ENCODE data around the gene IBA57.
A peak's percentile ranks its signal among the peaks of the same experiment; 100 is the strongest.
"Not testable (repeated sequence)": the region's sequence is repeated elsewhere in the genome, so short reads cannot be mapped to it uniquely, and the experiment has no call there.

The IBA57 gene

GRCh38 chr1:228174482-228175315 lies 9.1 kb downstream of the IBA57 start:
- peak; percentile 49 for DNase-seq

- peak; percentile 17 for DNase-seq
Observed at GRCh38 chr1:228175316-228176023, 9.9 kb downstream of the IBA57 start.

- DNase-seq, result peak; percentile 13
Observed at GRCh38 chr1:228176024-228176395, 10.4 kb downstream of the IBA57 start.

GRCh38 chr1:228176461-228177182 lies 11.0 kb downstream of the IBA57 start:
- no peak for DNase-seq

GRCh38 chr1:228177183-228177475 lies 11.5 kb downstream of the IBA57 start:
- no peak for DNase-seq

GRCh38 chr1:228177721-228178710 lies 12.4 kb downstream of the IBA57 start:
- no peak for DNase-seq

DNA sequence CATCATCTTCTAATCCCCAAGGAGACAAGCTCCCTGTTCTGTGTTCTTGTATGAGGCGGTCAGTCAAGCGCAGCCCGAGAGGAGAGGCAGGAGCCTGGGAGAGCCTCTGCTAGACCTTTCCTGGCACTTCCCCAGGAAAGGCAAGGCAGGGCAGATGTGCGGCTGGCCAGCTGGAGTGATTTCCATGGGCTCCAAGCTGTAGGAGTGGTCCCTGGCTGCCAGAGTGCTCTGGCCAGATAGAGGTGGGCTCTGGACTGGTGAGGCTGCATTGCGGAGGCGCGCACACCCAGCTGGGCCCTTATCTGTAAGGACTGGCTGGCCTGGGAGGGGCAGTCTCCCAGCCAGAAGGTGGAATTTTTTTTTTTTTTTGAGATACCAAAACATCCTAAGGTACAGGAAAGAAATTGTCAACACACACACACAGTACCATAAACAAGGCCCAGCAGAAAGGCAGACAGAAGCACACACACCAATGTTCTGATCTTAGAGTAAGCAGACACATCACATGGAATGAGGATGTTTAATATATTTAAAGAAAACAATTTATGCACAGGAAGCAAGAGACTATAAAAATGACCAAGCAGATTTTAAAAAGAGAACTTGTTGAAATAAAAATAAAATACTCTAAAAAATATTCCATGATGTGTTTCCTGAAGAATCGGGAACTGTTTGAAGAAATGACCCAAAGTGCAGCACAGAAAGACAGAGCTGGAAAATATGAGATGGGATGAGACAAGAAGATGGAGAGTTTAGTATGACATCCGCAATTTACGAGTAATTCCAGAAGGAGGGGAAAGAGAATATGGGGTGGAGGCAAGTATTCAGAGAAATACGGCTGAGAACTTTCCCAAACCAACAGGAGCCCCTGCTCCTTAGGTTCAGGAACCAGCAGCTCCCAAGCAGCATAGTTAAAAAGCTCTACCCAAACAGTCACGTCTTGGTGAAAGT lies 13.4 kb downstream of the IBA57 start:
- DNase-seq, result no peak

DNA sequence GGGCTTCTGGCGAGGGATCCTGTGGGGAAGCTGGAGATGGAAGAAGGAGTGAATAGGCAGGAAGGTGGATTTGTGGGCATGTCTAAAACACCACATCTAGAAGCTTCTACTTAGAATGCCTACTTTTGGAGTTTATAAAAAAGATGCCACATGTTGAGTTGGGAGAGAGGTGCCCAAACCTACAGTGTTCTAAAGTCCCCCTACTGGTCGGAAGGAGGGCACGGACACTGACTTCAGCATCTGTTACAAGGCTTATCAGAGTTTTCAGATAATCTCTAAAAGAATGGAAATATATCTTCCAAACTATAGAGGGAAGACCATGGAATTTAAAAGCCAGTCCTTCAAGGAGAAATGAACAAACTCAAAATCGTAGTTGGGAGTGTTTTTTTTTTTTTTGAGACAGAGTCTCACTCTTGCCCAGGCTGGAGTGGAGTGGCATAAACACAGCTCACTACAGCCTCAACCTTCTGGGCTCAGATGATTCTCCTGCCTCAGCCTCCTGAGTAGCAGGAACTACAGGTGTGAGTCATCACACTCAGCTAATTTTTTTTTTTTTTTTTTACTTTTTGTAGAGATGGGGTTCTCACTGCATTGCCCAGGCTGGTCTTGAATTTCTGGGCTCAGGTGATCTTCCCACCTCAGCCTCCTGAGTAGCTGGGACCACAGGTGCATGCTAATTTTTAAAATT lies 14.8 kb downstream of the IBA57 start:
- DNase-seq, result no peak

GRCh38 chr1:228180959-228181644 lies 15.5 kb downstream of the IBA57 start:
- no peak for DNase-seq

GRCh38 chr1:228181645-228182034 lies 16.0 kb downstream of the IBA57 start:
- DNase-seq, result no peak

- no peak for DNase-seq
Observed at GRCh38 chr1:228182296-228183030, 16.9 kb downstream of the IBA57 start.

DNA sequence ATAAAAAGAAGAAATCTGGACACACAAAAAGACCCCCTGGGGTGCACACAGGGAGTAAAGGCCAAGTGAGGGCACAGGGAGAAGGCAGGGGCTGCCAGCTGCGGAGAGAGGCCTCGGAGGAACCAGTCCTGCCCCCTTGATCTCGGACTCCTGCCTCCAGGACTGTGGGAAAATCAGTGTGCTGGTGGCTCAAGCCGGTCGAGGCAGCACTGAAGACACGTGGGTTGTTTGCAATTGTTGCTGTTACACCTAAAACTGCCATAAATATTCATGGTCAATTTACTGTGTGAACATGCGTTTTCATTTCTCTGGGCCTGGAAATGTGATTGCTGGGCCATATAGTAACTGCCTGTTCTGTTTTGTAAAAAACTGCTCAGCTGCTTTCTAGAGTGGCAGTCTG lies 18.5 kb downstream of the IBA57 start:
- DNase-seq, result no peak

DNA sequence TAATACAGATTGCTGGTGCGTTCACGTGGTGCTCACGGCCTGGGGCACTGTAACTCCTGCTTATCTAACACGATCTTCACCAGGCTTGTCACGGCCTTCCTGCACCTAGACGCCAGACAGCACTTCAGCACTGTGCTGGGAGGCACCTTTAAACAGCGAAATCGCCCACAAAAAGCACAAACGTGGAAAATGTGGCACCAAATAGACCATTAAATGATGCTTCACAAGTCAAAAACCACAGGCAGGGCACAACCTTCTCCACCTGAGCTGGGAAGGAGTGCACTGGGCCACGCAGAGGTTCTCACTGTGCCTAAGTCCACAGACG lies 20.0 kb downstream of the IBA57 start:
- peak; percentile 48 for DNase-seq

DNA sequence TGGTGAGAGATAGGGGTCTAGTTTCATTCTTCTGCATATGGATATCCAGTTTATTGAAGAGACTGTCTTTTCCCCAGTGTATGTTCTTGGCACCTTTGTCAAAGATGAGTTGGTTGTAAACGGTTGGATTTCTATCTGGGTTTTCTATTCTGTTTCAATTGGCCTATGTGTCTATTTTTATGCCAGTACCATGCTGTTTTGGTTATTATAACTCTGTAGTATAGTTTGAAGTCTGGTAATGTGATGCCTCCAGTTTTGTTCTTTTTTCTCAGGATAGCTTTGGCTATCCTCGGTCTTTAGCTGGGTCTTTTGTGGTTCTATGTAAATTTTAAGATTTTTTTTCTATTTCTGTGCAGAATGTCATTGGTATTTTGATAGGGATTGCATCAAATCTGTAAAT lies 22.6 kb downstream of the IBA57 start:
- DNase-seq, result not testable (repeated sequence)

- no peak for DNase-seq
Observed at GRCh38 chr1:228190182-228190581, 24.6 kb downstream of the IBA57 start.

GRCh38 chr1:228190778-228191177 lies 25.2 kb downstream of the IBA57 start:
- DNase-seq, result no peak

- no peak for DNase-seq
Observed at GRCh38 chr1:228194436-228194835, 28.8 kb downstream of the IBA57 start.

DNA sequence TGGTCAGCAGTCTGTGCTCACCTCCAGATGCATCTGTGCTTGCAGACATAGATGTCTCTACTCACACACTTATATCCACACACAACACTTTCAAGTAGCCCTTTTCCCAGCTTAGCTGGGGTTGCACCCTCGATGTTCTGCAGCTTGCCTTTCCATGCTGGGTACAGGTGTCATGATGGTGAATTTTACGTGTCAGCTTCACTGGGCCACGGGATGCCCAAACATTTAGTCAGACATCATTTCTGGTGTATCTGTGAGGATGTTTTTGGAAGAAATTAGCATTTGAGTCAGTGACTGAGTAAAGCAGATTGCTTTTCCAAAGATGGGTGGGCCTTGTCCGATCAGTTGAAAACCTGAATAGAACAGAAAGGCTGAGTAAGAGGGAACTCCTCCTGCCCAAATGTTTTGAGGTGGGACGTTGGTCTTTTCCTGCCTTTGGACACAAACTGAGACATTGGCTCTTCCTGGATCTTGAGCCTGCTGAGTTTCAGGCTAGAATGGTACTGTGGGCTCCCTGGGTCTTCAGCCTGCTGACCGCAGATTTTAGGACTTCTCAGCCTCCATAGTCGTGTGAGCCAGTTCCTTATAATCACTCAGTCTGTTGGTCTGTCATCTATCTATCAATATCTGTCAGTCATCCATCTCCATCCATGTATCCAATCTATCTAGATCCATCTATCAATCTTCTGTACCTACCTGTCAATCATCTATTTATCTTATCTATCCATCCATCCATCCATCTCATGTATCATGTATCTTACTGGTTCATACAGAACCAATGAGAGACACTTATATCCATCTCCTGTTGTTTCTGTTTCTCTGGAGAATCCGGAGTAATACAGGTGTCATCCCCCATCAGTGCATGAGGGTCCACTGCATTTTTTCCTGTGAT lies 29.6 kb downstream of the IBA57 start:
- no peak for DNase-seq

All from activated T-cell treated with anti-CD3 and anti-CD28 coated beads, Interleukin-2, amount 50 U/mL, for 1 hour (primary cell).